ENCODE results near the gene ARID5A.

DNA sequence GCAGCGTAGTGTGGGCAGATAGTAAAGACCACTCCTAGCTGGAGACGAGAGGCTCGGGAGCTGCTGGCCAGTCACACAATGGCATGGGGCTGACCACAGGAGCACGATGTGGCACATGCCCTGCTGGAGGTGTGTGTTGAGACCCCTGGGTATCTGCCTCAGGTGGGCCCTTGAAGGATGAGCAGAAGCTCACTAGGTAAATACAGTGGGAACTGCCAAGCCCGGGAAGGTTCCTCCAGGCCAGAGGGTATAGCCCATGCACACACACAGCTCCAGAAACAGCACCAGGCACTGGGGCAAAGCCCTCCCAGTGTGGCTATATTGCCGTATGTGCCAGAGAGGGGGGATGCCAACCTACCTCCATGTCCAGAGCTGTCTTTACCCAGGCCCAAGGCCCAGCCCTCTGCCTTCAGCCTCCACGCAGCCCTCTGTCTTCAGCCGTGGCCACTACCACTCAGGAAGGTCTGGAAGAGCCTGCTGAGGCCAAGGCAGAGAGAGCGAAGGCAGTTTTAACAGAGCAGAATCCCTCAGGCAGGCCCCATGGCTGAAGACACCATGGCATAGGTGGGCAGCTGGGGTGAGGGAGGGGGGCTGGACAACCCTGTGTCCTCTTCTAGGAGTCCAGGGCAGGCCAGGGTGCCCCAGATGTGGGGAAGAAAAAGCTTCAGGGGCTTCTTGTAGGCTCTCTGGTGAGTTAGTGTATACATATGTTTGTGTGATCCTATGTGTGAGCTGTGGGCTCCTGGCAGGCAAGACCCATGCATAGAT, 7.0 kb upstream of the ARID5A start:
- TF ChIP-seq CTCF (IDR thresholded peaks at IDR 0.05) (no peak), POLR2A (IDR thresholded peaks at IDR 0.05) (no peak), POLR2AphosphoS5 (IDR thresholded peaks at IDR 0.05) (no peak)
